HG03378 (cell line): ENCODE data around the gene DNM1L.

Source experiments
- ATAC-seq: cut with Tn5 transposase; IDR thresholded peaks from one replicate; pipeline ENCODE4 v1.9.1; 2021; ENCODE audit warnings: mild to moderate bottlenecking, moderate library complexity; ENCODE audit not compliant: unreplicated experiment

DNM1L gene

GRCh38 chr12:32755654-32756475, 76.8 kb downstream of the DNM1L start, which contains the start of gene YARS2:
Gene YARS2, minus strand, starts transcription at chr12:32755897. Its CDS starts 23 bp downstream, at chr12:32755874.
- peak; percentile 88 for ATAC-seq

- ATAC-seq = no peak
Observed at GRCh38 chr12:32756476-32757066, 77.5 kb downstream of the DNM1L start.

- no peak for ATAC-seq
Observed at GRCh38 chr12:32757157-32757556, 78.1 kb downstream of the DNM1L start.

- ATAC-seq = peak; percentile 71
Observed at GRCh38 chr12:32761716-32762115, 82.6 kb downstream of the DNM1L start.

- no peak for ATAC-seq
Observed at GRCh38 chr12:32765906-32766305, 86.8 kb downstream of the DNM1L start.

- no peak for ATAC-seq
Observed at GRCh38 chr12:32768518-32768917, 89.4 kb downstream of the DNM1L start.

- no peak for ATAC-seq
Observed at GRCh38 chr12:32770141-32770540, 91.0 kb downstream of the DNM1L start.

GRCh38 chr12:32773691-32774090, 94.6 kb downstream of the DNM1L start:
- ATAC-seq = no peak

GRCh38 chr12:32776258-32776657, 97.2 kb downstream of the DNM1L start:
- no peak for ATAC-seq

- peak; percentile 55 for ATAC-seq
Observed at GRCh38 chr12:32777159-32777558, 98.1 kb downstream of the DNM1L start.

- no peak for ATAC-seq
Observed at GRCh38 chr12:32777691-32778175, 98.6 kb downstream of the DNM1L start.

- ATAC-seq = no peak
Observed at GRCh38 chr12:32780071-32780470, 101.0 kb downstream of the DNM1L start.

- ATAC-seq = no peak
Observed at GRCh38 chr12:32783029-32783428, 103.9 kb downstream of the DNM1L start.

- ATAC-seq = no peak
Observed at GRCh38 chr12:32785557-32785956, 106.5 kb downstream of the DNM1L start.

GRCh38 chr12:32788405-32788804, 109.3 kb downstream of the DNM1L start:
- ATAC-seq = no peak

GRCh38 chr12:32789446-32789845, 110.3 kb downstream of the DNM1L start:
- no peak for ATAC-seq

- ATAC-seq = no peak
Observed at GRCh38 chr12:32789916-32790315, 110.8 kb downstream of the DNM1L start.

- no peak for ATAC-seq
Observed at GRCh38 chr12:32794281-32794680, 115.2 kb downstream of the DNM1L start.
